K562 (cell line): ENCODE data around the gene PRKCE.

Experiments
- CHD2 ChIP-seq: IDR thresholded peaks from 2 replicates; pipeline ENCODE4 v1.6.1; 2011; ENCODE audit warnings: low read depth, low read length
- HNRNPUL1 ChIP-seq: fragments of 200-400 bp; formaldehyde crosslinking; IDR thresholded peaks from 2 replicates; pipeline ENCODE4 v1.6.1; 2017; ENCODE audit warnings: low read length

- TF ChIP-seq CHD2 (no peak), HNRNPUL1 (no peak)
Observed at GRCh38 chr2:45776160-45776955, 124.9 kb downstream of the PRKCE start.
